SK-N-SH (cell line): ENCODE data around the gene MRPL9. TPM values are rescaled to one million over a fixed set of nuclear protein-coding genes. Genes with fewer than 3 reads are reported as not detected.

Experiments used
- CTCF ChIA-PET: fragments of 300-600, 350-600 bp; formaldehyde crosslinking; extraction: SDS; loops from one replicate; lab custom pipeline; 2021; lab: Yijun Ruan, JAX
- POLR2A ChIA-PET: fragments of 350-600 bp; sonication (Branson Sonifier 250); formaldehyde crosslinking; extraction: SDS; loops from one replicate; lab custom pipeline; 2020; ENCODE audit warnings: antibody characterized with exemption, inconsistent platforms; lab: Yijun Ruan, JAX
- DNase-seq: peaks from one replicate; pipeline ENCODE4 v3.0.0; 2012
- H2AFZ ChIP-seq: fragments of 200-600 bp; sonication (generic); 2 replicates; pipeline ENCODE4 v1.8.1; 2016; ENCODE audit warnings: antibody characterized with exemption, mild to moderate bottlenecking, low read depth
- H3F3A ChIP-seq: fragments of 200-600 bp; sonication (generic); replicated peaks from 2 replicates; pipeline ENCODE3; 2016; ENCODE audit warnings: antibody characterized with exemption, mild to moderate bottlenecking; ENCODE audit not compliant: insufficient read depth
- H3K27ac ChIP-seq, 2 experiments: fragments of 200-500 bp in 1 of 2; fragments of 200-600 bp in 1 of 2; sonication (Bioruptor generic) in 1 of 2; sonication (generic), shearing (Covaris generic) in 1 of 2; 2 replicates each; pipeline versions ENCODE4 v1.5.1 to v1.6.1; 2014 to 2016; ENCODE audit warnings: low read depth in 2 of 2, inconsistent platforms in 1 of 2, low read length in 1 of 2, mild to moderate bottlenecking in 1 of 2, mixed read lengths in 1 of 2
- H3K27me3 ChIP-seq: fragments of 200-600 bp; sonication (generic), shearing (Covaris generic); 2 replicates; pipeline ENCODE4 v1.6.1; 2016; ENCODE audit warnings: mixed run types; ENCODE audit not compliant: insufficient read depth
- H3K36me3 ChIP-seq, 2 experiments: fragments of 200-500 bp in 1 of 2; fragments of 200-600 bp in 1 of 2; sonication (Bioruptor generic) in 1 of 2; sonication (generic) in 1 of 2; replicated peaks in 1 of 2; 2 replicates each; pipeline versions ENCODE3 to v1.5.1; 2014 to 2016; ENCODE audit warnings: low read length in 1 of 2, mild to moderate bottlenecking in 1 of 2; ENCODE audit not compliant: insufficient read depth in 2 of 2, control insufficient read depth in 1 of 2
- H3K4me1 ChIP-seq, 2 experiments: fragments of 200-500 bp in 1 of 2; fragments of 200-600 bp in 1 of 2; sonication (Bioruptor generic) in 1 of 2; sonication (generic), shearing (Covaris generic) in 1 of 2; 2 replicates each; pipeline versions ENCODE4 v1.5.1 to v1.6.1; 2014 to 2016; ENCODE audit warnings: low read depth in 1 of 2, low read length in 1 of 2, mixed run types in 1 of 2; ENCODE audit not compliant: insufficient read depth in 2 of 2, control insufficient read depth in 1 of 2
- H3K4me2 ChIP-seq: fragments of 200-600 bp; sonication (generic), shearing (Covaris generic); 2 replicates; pipeline ENCODE4 v1.6.1; 2017; ENCODE audit warnings: mixed run types
- H3K4me3 ChIP-seq, 2 experiments: fragments of 200-500 bp in 1 of 2; fragments of 200-600 bp in 1 of 2; sonication (Bioruptor generic) in 1 of 2; sonication (generic), shearing (Covaris generic) in 1 of 2; 2 replicates each; pipeline versions ENCODE4 v1.5.1 to v1.8.1; 2014 to 2016; ENCODE audit warnings: low read depth in 2 of 2, inconsistent platforms in 1 of 2, low read length in 1 of 2, mild to moderate bottlenecking in 1 of 2, mixed read lengths in 1 of 2, moderate library complexity in 1 of 2
- H3K79me2 ChIP-seq: fragments of 200-600 bp; sonication (generic); 2 replicates; pipeline ENCODE4 v1.8.1; 2017; ENCODE audit warnings: mild to moderate bottlenecking; ENCODE audit not compliant: insufficient read depth
- H3K9ac ChIP-seq: fragments of 200-600 bp; sonication (generic); 2 replicates; pipeline ENCODE4 v1.6.1; 2017; ENCODE audit warnings: mixed run types
- H3K9me2 ChIP-seq: fragments of 200-600 bp; sonication (generic); 2 replicates; pipeline ENCODE4 v1.6.1; 2017; ENCODE audit warnings: mixed run types
- H3K9me3 ChIP-seq: fragments of 200-600 bp; sonication (generic); 2 replicates; pipeline ENCODE4 v1.6.1; 2017; ENCODE audit warnings: mixed run types, mild to moderate bottlenecking, moderate library complexity
- H4K20me1 ChIP-seq: fragments of 200-600 bp; sonication (generic); 2 replicates; pipeline ENCODE4 v1.6.1; 2017; ENCODE audit warnings: mild to moderate bottlenecking, mixed run types; ENCODE audit not compliant: insufficient read depth
- CHD2 ChIP-seq: fragments of 150-350 bp; IDR thresholded peaks from 2 replicates; pipeline ENCODE4 v1.6.1; 2018; ENCODE audit warnings: low read length; ENCODE audit not compliant: partially characterized antibody
- EZH2phosphoT487 ChIP-seq: fragments of 200-600 bp; sonication (generic); IDR thresholded peaks from 2 replicates; pipeline ENCODE4 v1.6.1; 2017; ENCODE audit warnings: low read depth, mixed run types, mild to moderate bottlenecking, antibody characterized with exemption, moderate library complexity, borderline replicate concordance
- FOXJ3 ChIP-seq: sonication (generic); formaldehyde crosslinking; IDR thresholded peaks from 2 replicates; pipeline ENCODE4 v1.5.1; 2020; ENCODE audit warnings: mild to moderate bottlenecking, missing genetic modification reagents
- FOXM1 ChIP-seq: IDR thresholded peaks from 2 replicates; pipeline ENCODE4 v1.4.0; 2012; ENCODE audit warnings: low read depth, mild to moderate bottlenecking
- JUND ChIP-seq: IDR thresholded peaks from 2 replicates; pipeline ENCODE4 v1.4.0; 2012
- MXI1 ChIP-seq: IDR thresholded peaks from 2 replicates; pipeline ENCODE4 v1.6.1; 2012; ENCODE audit warnings: mild to moderate bottlenecking, low read depth, low read length, improper control_type of control experiment
- NRF1 ChIP-seq: IDR thresholded peaks from 2 replicates; pipeline ENCODE4 v1.6.1; 2012; ENCODE audit warnings: low read depth, mild to moderate bottlenecking, low read length
- RXRA ChIP-seq: IDR thresholded peaks from 2 replicates; pipeline ENCODE4 v1.4.0; 2012; ENCODE audit warnings: low read depth, mild to moderate bottlenecking, borderline replicate concordance
- WGBS: methylation state at CpG from one replicate; pipeline ENCODE4 v1.1.6; 2017; ENCODE audit warnings: low lambda C conversion rate; 5-methylcytosine and 5-hydroxymethylcytosine counted together
- polyA plus RNA-seq, 3 experiments: library from polyadenylated mRNA; depleted of rRNA; stranded (reverse); fragments of >200 nt; gene quantifications; 2 replicates each; pipeline ENCODE4 v1.2.3, GENCODE V29; 2012
- TF ChIP-seq, protein P1 (sequence below): fragments of 200-600 bp; sonication (generic); IDR thresholded peaks from 2 replicates; pipeline ENCODE4 v1.6.1; 2017; ENCODE audit warnings: antibody characterized with exemption, mild to moderate bottlenecking, moderate library complexity
- TF ChIP-seq, protein P2 (sequence below): IDR thresholded peaks from 2 replicates; pipeline ENCODE4; 2012
- TF ChIP-seq, protein P3 (sequence below): IDR thresholded peaks from 2 replicates; pipeline ENCODE4 v1.4.0; 2012; ENCODE audit warnings: low read depth, borderline replicate concordance
- TF ChIP-seq, protein P4 (sequence below): IDR thresholded peaks from 2 replicates; pipeline ENCODE4 v1.4.0; 2012; ENCODE audit warnings: low read depth

MRPL9 gene
- polyA plus RNA-seq, 1 of the 3 experiments (the other 2 are of a cell fraction) = 76.2 TPM

DNA sequence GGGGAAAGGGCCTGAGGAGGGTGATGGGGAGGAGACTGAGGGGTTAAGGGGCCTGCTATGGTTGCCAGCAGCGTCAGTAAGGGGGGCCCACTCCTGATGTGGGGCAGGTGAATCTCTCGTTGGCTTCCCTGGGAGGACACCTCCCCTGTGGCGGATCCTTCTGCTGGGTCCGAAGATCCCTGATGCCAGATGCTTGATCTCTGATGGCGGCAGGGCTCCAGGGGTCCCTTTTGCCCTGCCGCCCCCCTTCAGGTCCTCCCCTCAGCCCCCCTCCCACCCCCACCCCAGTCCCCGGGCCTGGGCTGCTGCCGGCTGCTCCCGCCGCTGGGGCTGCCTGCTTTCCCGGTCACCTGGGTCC, 46.9 kb downstream of the MRPL9 start:
- 3% methylated on average over 5 of the region's 11 CpGs for WGBS
- H3F3A ChIP-seq = no peaks in the 10 kb centered on the region

More for the DNA sequence above, 46.9 kb downstream of the MRPL9 start:
- Histone ChIP-seq H3K36me3 (no peaks in the 10 kb centered on the region), H4K20me1 (no peaks in the 10 kb centered on the region), H3K9ac (no peak overlapping the region), H3K4me3 (peak overlapping the region in 1 of 2 experiments; percentile 55; a peak in 2 of 4 replicates), H3K4me2 (no peak overlapping the region; the same call in 1 of the 2 replicates), H3K9me2 (no peaks in the 10 kb centered on the region), H2AFZ (no peak overlapping the region), H3K27ac (peak overlapping the region in 1 of 2 experiments; percentile 77; a peak in 2 of 4 replicates), H3K4me1 (peaks cover 0 to 53% of the 10 kb centered on the region in 2 experiments; a peak in 3 of 4 replicates), H3K79me2 (no peaks in the 10 kb centered on the region), H3K27me3 (peaks cover 34% of the 10 kb centered on the region), H3K9me3 (no peaks in the 10 kb centered on the region)
- no peak for DNase-seq
- TF ChIP-seq NRF1 (no peak), CHD2 (no peak), MXI1 (no peak), FOXJ3 (no peak), JUND (no peak), FOXM1 (no peak), EZH2phosphoT487 (no peak), RXRA (no peak)
- TF ChIP-seq, protein P1, sequence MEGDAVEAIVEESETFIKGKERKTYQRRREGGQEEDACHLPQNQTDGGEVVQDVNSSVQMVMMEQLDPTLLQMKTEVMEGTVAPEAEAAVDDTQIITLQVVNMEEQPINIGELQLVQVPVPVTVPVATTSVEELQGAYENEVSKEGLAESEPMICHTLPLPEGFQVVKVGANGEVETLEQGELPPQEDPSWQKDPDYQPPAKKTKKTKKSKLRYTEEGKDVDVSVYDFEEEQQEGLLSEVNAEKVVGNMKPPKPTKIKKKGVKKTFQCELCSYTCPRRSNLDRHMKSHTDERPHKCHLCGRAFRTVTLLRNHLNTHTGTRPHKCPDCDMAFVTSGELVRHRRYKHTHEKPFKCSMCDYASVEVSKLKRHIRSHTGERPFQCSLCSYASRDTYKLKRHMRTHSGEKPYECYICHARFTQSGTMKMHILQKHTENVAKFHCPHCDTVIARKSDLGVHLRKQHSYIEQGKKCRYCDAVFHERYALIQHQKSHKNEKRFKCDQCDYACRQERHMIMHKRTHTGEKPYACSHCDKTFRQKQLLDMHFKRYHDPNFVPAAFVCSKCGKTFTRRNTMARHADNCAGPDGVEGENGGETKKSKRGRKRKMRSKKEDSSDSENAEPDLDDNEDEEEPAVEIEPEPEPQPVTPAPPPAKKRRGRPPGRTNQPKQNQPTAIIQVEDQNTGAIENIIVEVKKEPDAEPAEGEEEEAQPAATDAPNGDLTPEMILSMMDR = no peak
- TF ChIP-seq, protein P2, sequence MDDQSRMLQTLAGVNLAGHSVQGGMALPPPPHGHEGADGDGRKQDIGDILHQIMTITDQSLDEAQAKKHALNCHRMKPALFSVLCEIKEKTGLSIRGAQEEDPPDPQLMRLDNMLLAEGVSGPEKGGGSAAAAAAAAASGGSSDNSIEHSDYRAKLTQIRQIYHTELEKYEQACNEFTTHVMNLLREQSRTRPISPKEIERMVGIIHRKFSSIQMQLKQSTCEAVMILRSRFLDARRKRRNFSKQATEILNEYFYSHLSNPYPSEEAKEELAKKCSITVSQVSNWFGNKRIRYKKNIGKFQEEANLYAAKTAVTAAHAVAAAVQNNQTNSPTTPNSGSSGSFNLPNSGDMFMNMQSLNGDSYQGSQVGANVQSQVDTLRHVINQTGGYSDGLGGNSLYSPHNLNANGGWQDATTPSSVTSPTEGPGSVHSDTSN = no peak
- TF ChIP-seq, protein P3, sequence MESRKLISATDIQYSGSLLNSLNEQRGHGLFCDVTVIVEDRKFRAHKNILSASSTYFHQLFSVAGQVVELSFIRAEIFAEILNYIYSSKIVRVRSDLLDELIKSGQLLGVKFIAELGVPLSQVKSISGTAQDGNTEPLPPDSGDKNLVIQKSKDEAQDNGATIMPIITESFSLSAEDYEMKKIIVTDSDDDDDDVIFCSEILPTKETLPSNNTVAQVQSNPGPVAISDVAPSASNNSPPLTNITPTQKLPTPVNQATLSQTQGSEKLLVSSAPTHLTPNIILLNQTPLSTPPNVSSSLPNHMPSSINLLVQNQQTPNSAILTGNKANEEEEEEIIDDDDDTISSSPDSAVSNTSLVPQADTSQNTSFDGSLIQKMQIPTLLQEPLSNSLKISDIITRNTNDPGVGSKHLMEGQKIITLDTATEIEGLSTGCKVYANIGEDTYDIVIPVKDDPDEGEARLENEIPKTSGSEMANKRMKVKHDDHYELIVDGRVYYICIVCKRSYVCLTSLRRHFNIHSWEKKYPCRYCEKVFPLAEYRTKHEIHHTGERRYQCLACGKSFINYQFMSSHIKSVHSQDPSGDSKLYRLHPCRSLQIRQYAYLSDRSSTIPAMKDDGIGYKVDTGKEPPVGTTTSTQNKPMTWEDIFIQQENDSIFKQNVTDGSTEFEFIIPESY = no peak
- TF ChIP-seq, protein P4, sequence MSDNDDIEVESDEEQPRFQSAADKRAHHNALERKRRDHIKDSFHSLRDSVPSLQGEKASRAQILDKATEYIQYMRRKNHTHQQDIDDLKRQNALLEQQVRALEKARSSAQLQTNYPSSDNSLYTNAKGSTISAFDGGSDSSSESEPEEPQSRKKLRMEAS = no peak
- ChIA-PET POLR2A (interaction anchor here (1.2 to 3.3 kb wide), 2 partner anchors 12 to 73 kb away, joined by 4 to 24 read pairs; partner anchors contain the start of gene TDRKH), CTCF (interaction anchor here (0.6 to 7.1 kb wide), 28 partner anchors 9 to 1649 kb away, joined by 3 to 64 read pairs (median 4); no protein-coding TSS in a partner anchor)
